Adrenal gland (tissue), 5 donors: ENCODE data around the gene ABCA1.

ENCODE experiments used
- POLR2A ChIP-seq, 2 donors: fragments of 450-650 bp; IDR thresholded peaks; one replicate each; pipeline ENCODE4 v1.6.1; 2017; ENCODE audit warnings: antibody characterized with exemption in 2 of 2, mild to moderate bottlenecking in 2 of 2, moderate library complexity in 1 of 2
- TF ChIP-seq, protein P1 (sequence below), 6 experiments: fragments of 450-650 bp in 4 of 6; fragments of 200-600 bp in 2 of 6; sonication (generic) in 1 of 6; IDR thresholded peaks; 1 replicate in 5 of 6; 2 replicates in 1 of 6; pipeline versions ENCODE4 v1.5.1 to v1.8.0; 2016 to 2021; ENCODE audit warnings: antibody characterized with exemption in 6 of 6, mild to moderate bottlenecking in 2 of 6, moderate library complexity in 1 of 6
- donor health status: DM: no; HTN: no; CAD: no.

DNA sequence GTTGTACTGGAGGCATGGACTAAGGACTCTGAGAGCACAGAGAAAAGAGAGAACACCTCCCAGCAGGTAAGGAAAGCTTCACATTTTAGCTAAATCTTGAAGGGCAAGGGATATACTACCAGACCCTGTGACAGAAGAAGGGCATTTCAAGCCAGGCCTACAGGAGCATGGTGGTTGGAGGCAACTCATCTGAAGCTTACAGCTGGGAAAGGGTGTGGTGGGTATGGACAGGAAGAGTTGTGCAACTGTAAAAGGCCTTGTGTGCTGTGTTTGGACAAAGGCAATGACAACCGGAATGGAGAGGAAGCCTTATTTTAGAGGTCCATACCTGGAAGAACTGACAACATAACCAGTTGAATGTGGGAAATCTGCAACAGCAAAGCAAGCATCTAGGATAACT lies 132.9 kb downstream of the ABCA1 start:
- TF ChIP-seq, protein P1, sequence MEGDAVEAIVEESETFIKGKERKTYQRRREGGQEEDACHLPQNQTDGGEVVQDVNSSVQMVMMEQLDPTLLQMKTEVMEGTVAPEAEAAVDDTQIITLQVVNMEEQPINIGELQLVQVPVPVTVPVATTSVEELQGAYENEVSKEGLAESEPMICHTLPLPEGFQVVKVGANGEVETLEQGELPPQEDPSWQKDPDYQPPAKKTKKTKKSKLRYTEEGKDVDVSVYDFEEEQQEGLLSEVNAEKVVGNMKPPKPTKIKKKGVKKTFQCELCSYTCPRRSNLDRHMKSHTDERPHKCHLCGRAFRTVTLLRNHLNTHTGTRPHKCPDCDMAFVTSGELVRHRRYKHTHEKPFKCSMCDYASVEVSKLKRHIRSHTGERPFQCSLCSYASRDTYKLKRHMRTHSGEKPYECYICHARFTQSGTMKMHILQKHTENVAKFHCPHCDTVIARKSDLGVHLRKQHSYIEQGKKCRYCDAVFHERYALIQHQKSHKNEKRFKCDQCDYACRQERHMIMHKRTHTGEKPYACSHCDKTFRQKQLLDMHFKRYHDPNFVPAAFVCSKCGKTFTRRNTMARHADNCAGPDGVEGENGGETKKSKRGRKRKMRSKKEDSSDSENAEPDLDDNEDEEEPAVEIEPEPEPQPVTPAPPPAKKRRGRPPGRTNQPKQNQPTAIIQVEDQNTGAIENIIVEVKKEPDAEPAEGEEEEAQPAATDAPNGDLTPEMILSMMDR (IDR thresholded peaks at IDR 0.05): no peak
- TF ChIP-seq POLR2A (IDR thresholded peaks at IDR 0.05): no peak
